ENCODE results near the gene RGS5.

Gene RGS5

GRCh38 chr1:163182330-163182949 is 20.3 kb downstream of the RGS5 start:
- no peak for DNase-seq (ENCODE audit: low read depth)

DNA sequence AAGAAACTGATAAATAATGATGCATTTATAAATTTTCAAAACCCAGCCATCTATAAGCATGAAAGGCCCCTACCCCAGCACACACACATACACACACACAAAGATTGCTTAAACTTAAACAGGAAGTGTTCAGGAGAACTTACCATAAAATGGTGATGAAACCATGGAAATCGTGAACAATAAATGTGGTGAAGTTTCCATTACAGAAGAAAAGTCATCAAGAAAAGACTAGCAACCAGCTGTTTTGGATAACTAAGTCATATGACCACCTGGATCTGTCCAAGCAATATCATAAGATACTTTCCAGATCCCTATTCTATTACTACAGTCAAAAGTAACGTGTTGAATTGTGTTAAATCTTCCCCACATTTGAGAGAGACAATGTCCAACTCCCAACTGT is 24.1 kb downstream of the RGS5 start:
- no peak for DNase-seq (ENCODE audit: low read depth)

GRCh38 chr1:163176797-163177196 is 25.9 kb downstream of the RGS5 start:
- no peak for DNase-seq (ENCODE audit: low read depth)

- DNase-seq (ENCODE audit: low read depth) = peak; percentile 79
Measured at GRCh38 chr1:163174524-163175437, 27.9 kb downstream of the RGS5 start.

- peak; percentile 55 for DNase-seq (ENCODE audit: low read depth)
Measured at GRCh38 chr1:163173121-163173520, 29.6 kb downstream of the RGS5 start.

DNA sequence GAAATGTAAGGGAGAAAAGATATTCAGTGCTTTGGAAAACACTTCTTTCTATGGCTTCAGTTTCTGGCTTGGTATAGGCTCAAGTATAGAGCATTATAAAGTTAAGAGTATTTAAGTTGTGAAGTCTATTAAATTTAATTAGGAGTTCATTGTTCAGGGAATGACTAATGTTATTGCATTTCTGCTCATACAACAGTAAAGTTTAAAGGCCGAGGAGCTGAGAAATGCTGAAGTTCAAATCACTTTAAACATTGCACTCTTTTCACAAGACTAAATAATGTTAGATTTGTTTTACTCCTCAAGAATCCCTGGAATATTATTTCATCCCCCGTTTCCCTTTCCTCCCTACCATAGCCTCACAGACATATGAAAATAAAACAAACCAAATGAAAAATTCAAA is 30.1 kb downstream of the RGS5 start:
- peak; percentile 34 for DNase-seq (ENCODE audit: low read depth)

GRCh38 chr1:163171826-163172225 is 30.9 kb downstream of the RGS5 start:
- DNase-seq (ENCODE audit: low read depth) = peak; percentile 20

- peak; percentile 79 for DNase-seq (ENCODE audit: low read depth)
Measured at GRCh38 chr1:163170975-163171676, 31.6 kb downstream of the RGS5 start.

DNA sequence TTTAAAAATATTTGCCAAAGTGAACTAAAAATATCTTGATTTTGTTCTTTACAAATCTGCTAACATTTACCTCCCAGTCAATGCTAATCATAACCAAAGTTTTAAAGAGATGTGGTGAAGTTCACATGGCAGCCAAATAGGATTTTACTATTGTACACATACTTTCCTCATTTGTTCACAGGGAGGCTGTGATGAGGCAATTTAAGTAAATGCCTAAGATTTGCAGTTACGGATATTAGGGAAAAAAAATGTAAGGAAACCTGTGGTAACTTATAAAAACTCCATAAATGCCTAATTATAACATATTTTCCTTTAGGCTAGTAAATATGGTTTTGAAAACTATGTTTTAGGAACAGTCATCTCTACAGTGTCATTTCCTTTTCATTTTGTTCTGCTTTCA is 32.4 kb downstream of the RGS5 start:
- DNase-seq (ENCODE audit: low read depth) = peak; percentile 34

- no peak for DNase-seq (ENCODE audit: low read depth)
Measured at GRCh38 chr1:163169553-163169952, 33.2 kb downstream of the RGS5 start.

DNA sequence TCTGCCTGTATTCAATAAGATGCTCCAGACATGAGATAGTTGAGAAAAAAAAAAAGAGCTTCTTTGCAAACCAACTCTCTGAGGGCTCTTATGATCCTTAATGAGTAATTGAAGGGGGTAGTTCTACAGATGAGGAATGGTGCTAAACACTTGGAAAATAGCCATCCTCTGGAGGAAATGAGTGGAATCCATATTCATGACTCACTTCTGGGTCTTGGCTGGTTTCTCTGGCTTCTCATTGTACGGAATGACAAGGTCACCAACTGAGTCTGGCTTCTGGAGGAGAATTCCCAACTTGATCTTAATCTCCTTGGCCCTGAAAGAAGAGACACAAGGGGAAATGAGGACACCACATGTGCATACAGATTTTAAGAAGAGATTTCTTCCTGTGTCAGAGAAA is 34.7 kb downstream of the RGS5 start:
- peak; percentile 99 for DNase-seq (ENCODE audit: low read depth)

DNA sequence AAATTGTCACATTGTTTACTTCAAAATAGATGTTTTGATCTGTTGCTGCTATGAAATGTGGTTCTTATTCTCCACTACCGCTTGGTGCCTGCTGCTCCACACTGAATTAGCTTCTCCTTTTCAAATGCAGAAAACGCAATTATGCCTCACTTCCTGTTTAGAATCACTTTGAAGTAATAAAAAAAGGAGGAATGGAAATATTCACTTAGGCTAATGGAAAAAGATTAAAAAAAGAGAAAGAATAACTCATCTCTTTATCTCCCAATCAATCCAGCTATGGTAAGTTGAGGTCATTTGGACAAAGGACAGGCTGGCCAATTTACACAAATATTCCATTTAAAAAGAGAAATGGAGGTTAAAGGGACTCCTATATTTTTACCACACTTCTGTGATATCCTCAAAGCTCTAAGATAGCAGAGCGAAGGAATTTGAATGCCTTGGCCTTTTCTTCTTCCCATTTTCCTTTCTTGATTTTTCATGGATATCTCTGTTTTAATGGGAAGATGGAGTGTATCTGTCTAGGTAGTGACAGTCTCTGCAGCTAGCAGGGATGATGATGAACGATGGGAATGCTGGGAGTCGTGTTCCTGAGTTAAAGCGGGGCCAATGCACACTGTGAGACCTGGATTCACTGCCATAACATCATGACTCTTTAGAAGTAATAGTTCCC is 35.7 kb downstream of the RGS5 start:
- DNase-seq (ENCODE audit: low read depth) = peak; percentile 73

DNA sequence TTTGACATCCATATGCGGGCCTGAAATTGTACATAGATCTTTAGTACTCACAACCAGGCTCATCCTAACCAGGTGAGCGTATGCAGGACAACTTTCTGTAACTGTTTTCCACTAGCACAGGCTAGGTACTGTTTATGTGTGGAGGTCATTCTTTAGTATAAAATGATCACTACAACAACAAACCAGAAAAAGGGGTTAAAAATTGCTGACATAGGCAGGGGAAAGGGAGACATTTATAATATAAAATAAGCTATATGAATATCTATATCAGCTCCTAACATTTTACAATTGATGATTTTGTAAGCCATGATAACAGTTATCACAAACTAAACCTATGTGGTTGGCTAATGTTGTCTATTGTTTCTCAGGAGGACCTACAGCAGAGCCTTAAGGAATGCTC is 37.6 kb downstream of the RGS5 start:
- no peak for DNase-seq (ENCODE audit: low read depth)

- peak; percentile 56 for DNase-seq (ENCODE audit: low read depth)
Measured at GRCh38 chr1:163163881-163164582, 38.7 kb downstream of the RGS5 start.

DNA sequence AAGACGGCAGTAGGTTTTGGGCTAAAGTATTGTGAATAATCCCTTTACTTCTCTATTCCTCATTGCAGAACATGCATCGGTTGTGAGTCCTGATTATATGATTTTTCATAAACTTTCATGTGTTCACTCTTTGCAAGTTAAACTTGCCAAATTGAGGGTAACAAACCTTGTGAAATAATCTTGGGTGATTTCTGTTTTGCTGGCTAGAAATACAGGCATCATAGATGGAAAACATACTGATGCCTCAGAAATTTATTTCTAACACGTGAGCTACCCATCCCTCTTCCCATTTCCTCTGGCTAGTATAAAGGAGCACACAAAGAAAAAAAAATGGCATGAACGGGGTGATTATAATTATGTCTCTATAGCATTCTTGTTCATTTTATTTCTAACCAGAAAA is 39.6 kb downstream of the RGS5 start:
- DNase-seq (ENCODE audit: low read depth) = no peak

DNA sequence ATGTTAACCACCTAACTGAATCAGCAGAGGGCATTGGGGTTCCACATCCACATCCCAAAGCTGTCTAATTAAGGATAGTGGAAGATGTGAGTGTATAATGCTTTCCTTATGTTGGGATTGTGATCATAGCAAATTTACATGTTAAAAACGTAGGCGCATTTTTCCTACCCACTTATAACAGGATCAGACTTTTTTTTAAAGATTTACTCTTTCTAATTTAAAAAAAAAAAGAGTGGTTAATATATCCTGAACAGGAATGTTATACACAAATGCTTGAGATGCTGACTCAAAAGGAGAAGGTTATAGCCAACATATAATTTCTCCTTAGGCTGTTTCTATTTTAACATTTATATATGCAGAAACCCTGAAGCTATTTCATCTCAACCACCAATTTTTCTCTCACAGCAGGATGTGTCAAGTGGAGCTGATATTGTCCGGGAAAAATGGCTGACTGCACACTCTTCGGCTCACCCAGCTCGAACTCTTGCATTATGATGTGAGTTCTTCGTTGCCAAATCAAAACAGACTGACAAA is 40.3 kb downstream of the RGS5 start:
- peak; percentile 32 for DNase-seq (ENCODE audit: low read depth)

GRCh38 chr1:163161841-163162240 is 40.9 kb downstream of the RGS5 start:
- DNase-seq (ENCODE audit: low read depth) = no peak

- no peak for DNase-seq (ENCODE audit: low read depth)
Measured at GRCh38 chr1:163161337-163161736, 41.4 kb downstream of the RGS5 start.

- DNase-seq (ENCODE audit: low read depth) = no peak
Measured at GRCh38 chr1:163155606-163156005, 47.1 kb downstream of the RGS5 start.

GRCh38 chr1:163148911-163149310 is 53.8 kb downstream of the RGS5 start:
- DNase-seq (ENCODE audit: low read depth) = no peak

DNA sequence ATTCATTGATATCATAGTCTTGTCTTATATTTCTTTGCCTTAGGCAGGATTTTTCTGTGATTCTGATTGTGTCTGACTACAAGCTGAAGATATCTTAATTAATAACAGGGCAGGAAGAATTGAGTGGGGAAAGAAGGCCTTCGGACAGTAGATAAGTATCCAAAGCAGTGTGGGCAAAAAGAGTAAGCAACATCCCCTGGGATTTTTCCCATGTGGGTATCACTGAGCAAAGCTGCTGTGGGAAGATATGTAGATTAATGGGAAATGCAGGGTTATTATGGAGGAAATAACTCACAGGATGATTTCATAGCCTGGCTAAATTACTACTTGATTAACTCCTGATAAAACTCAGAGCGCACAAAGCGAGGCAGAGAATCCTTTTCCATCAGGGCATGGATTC is 55.7 kb downstream of the RGS5 start:
- DNase-seq (ENCODE audit: low read depth) = no peak
